HG03060 (cell line): Measurements from ENCODE around the gene INF2.

ENCODE experiments used
- ATAC-seq: cut with Tn5 transposase; IDR thresholded peaks from one replicate; pipeline ENCODE4 v1.9.1; 2021; ENCODE audit warnings: low read depth, moderate number of reproducible peaks; ENCODE audit not compliant: unreplicated experiment

The INF2 gene

DNA sequence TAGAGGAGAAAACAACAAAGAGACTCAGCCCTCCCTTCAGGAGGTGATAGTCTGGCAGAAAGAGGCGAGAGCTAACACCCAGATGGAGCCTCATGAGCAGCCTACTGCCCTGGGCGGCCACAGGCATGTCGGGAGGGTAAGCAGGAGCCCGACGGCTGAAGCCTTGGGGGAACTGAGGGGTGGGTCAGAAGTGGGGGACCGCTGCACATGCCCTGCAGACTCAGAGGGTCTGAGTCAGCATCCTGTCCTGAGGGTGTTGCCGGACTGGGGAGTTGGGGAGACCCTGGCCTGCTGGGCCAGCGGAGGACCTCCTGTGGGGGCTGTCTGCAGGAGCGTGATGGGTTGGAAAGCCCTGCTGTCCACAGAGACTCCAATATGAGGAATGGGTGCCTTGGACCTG lies 15.9 kb upstream of the INF2 start:
- no peak for ATAC-seq

DNA sequence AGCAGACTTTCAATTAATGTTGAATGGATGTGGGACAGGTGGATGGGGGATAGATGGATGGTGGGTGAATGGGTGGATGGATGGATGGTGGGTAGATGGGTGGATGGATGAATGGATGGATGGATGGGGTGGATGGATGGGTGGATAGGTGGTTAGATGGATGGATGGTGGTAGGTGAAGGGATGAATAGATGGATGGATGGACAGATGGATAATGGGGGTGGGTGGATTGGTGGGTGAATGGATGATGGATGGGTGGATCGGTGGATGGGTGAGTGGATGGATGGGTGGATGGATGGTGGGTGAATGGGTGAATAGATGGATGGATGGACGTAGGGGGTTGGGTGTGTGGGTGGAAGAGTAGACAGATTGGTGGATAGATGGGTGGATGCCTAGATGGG lies 14.0 kb upstream of the INF2 start:
- ATAC-seq = no peak

DNA sequence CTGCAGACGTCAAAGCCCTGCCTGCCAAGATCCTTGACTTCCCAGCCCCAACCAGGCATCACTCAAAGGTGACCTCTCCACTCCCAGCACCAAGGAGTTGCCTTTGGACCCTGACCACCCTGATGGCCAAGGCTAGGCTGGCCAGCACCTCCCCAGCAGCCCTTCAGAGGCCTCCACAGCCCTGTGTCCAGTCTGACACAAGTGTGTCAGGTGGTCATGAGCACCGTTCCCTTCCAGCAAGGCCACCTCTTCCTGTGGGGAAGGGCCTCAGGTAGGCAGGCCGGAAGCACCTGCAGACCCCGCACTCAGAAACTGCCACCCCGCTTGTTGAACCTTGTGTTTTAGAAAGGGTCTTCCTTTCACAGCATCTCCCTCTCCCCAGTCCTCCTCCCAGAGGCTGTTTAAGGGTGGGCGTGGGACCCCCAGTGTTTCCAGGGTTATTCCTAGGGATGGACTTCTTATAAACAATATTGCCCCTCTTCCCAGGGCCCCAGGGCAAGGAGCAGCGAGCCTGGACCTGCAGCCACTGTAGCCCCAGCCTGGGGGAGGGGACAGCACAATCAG lies 13.2 kb upstream of the INF2 start:
- ATAC-seq = no peak

DNA sequence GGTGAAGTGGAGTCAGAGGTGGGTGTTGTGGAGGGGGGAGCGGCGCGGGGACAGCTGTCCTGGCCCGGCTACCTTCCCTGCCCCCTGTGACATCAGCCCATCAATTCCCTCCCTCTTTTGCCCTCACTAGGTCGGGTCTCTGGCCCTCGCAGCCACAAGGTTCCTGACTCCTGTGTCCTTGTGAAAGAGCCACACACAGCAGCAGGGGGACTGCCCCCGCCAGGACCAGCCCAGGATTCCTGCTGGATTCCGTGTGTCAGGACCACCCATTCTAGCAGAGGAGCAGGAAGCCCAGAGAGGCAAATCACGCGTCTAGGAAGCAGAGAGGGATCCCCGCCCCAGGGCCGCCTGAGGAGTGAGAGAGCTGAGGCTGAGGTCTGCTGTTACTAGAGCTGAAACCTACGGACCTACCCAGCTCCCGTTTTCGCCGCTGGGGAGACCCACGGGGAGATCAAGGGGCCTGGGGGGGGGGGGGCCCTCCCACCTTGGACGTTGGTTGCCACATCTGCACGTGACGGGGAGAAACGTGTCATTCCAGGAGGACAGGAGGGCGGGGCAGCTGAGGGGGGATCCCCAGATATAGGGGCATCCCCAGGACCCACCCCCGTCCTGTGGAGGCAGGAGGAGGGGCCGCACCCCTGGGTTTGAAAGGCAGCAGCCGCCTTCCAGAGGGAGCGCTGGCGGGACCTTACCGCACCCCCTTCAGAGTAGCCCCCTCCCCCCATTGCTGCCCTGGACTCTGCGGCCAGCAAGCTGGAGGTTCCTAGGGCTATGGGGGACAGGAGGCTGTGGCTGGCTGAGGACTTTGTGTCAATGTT lies 12.5 kb upstream of the INF2 start:
- ATAC-seq = no peak

DNA sequence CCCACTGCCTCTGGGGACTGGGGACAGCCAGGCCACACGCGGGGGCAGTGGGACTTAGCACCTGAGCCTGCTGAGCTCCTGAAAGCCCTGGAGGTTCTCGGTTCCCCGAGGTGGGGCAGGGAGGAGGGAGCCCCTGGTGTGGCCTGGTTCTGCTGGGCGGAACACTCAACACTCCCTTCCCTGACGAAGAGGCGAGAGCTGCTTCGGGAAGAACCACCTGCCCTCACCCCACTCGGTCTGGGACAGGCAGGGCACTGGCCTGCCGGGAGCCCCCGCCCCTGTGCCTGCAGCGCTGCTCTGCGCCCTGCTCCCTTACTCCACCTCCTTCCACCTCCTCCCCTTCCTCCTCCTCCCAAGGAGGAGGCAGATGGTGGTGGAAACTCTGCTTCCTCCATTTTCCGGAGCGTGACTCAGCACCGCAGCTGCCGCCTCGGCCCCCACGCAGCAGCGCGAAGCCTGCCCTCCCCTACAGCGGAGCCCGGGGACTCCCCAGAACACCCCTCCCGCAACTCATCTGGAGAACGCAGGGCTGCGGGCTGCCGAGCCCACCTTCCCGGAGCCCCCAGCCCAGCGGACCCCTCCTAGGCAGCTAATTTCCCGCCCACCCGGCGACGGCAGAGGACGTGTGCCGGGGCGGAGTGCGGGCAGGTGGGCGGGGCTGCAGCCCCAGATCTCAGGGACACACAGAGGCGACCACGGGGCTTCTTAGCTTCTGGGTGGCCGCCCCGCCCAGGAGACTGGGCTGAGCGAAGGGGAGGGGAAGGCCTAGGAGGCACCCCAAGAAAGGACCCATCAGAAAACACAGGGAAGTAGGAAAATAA lies 11.7 kb upstream of the INF2 start:
- ATAC-seq = no peak

DNA sequence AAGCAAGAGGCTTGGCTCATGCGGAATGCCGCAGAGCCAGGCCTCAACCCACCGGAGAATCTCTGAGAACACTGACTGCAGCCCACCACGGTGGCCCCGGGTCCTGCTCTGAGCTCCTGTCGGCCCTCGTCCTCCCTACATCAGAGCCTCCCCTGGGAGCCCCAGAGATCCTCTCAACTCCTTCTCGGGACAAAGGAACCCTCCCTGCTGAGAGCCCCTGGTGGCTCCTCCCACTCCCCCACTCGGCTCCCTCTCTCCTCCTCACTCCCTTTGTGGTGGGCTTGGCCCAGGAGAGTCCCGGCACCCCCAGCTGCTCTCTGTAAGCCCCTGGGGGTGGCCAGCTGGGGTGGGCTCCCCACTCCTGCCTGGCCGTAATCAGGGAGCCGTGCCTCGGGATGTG lies 11.1 kb upstream of the INF2 start:
- ATAC-seq = no peak

DNA sequence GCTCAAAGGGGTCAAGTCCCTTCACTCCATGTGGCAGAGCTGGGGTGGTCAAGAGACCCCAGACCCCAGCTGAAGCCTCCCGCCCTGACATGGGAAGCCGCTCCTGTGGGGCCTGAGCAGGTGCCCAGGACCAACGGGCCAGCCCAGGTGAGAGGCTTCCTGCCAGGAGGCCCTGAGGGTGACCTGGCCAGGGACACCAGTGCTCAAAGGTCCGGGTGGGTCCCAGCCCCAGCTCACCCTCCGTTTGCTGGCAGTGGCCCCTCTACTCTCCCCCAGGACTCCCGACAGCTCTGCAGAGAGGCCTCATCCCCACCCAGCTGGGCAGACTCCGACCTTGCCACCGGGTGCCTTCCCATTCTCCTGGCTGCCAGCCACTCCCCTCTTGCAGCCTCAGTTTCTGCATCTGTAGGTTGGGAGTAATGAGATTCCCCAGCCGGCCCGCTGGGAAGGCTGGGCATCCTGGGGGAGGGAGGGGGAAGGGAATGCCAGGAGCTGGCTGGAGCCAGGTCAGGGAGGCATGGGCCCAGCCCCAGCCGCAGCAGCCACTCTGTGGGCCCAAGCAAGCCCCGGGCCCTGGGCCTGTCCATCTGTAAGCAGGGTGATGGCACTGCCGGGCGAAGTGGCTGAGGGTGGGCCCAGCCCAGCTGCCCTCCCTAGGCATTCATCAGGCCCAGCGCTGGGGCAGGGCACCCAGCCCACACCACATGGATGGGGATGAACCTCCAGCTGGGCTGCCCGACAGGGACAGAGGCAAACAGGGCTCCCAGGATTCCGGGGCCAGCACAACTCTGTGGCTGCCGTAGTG lies 10.3 kb upstream of the INF2 start:
- ATAC-seq = no peak

DNA sequence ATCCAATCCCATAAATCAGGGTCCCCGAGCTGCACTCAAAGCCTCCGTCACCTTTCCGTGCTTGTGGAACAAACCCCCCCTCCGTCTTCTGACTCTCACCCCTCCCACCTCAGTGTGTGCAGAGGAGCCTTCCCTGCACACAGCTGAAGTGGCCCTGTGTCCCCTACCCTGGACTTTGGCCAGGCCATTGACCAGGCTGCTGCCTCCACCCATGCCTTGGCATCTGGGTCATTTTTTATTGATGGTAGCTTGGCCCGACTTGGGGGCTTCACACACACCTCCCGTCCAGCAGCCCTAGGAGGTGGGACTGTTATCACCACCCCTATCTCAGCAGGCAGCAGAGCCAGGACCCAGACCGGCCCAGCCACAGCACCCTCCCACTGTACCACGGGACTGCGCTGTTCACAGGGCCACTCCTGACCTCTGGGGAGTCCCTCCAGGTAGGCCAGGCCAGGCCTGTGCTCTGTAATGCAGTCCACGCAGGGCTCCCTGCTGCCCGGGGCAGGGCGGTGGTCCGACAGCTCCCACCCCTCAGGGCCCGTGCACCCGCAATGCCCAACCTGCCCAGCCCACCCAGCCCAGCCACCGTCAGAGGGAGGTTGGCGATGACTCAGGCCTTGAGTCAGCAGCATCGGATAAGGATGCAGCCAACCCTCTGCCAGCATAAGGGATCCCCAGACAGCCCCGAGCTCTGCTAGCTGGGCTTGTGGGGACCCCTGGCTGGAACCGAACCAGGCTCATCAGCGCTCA lies 9.2 kb upstream of the INF2 start:
- no peak for ATAC-seq

DNA sequence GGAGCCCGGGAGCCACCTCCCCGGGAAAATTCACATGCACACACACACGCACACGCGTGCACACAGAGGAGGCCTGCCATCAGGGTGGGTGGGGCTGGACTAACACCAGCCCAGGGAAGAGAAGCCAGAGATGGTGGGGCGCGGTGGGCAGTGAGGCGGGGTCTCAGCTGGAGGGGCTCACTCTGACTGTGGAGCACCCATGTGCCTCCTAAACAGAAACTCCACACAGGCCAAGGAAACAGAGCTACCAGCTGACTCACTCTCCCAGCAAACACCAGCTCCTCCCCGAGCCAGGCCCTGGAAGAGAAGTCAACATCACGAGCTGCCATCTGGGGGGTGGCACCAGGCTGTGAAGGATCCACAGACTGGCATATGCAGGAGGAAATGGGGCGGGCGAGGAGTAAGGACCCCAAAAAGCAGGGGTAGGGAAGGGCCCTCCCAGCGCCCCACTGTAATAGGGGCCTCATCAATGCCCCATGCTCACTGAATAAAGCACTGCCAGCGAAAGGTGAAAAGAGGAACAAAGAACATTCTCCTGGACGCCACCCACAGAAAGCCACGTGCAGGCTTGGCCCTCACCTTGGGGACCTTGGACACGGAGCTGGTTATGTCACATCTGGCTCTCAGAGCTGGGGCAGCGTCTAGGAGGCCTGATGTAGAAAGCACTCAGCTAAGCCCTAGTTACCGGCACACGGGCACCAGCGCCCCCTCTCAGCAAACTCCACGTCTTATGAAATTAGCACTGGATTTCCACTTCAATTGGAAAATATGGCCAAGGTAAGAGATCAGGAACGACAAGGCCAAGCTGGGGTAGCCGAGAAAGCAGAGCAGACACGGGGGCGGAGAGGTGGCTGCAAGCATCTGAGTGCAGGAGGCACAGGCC lies 8.4 kb upstream of the INF2 start:
- peak; percentile 40 for ATAC-seq

DNA sequence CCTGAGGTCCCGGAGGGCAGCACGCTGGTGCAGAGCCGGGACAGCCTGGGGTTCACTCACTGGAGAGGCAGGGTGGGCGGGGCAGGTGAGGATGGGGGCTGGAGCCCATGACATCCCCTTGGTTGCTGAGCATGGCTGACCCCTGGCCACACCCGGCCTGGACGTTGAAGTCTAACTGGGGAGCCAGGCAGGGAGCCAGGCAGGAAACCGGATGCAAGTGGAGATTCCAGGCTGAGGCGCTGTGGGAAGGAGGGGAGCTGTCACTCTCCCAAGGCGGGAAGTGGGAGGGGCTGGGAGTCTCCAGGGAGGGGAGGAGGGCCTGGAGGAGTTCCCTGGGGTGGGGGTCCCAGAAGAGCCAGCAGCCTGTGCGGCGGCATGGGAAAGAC lies 7.7 kb upstream of the INF2 start:
- ATAC-seq = no peak

DNA sequence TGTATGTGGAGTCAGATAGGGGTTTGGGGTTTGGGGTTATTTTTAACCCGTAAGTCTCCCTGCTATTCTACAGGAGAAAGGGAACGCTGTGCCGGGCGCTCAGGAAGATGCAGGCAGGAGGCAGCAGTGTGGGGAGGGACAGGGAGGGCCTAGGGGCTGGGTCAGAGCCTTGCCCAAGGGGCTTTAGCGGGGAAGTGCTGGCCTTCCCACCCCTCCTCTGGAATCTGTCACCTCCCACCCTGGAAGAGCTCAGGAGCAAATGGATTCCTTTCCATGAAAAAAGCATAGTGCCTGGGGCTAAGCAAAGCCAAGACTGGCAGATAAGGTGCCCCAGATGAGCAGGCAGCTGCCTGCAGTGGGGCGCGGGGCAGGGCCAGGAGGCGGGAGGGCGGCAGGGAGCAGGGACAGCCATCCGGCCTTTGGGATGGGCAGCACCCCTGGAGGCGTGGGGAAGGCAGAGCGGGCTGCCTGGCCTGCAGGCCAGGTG lies 7.3 kb upstream of the INF2 start:
- no peak for ATAC-seq

DNA sequence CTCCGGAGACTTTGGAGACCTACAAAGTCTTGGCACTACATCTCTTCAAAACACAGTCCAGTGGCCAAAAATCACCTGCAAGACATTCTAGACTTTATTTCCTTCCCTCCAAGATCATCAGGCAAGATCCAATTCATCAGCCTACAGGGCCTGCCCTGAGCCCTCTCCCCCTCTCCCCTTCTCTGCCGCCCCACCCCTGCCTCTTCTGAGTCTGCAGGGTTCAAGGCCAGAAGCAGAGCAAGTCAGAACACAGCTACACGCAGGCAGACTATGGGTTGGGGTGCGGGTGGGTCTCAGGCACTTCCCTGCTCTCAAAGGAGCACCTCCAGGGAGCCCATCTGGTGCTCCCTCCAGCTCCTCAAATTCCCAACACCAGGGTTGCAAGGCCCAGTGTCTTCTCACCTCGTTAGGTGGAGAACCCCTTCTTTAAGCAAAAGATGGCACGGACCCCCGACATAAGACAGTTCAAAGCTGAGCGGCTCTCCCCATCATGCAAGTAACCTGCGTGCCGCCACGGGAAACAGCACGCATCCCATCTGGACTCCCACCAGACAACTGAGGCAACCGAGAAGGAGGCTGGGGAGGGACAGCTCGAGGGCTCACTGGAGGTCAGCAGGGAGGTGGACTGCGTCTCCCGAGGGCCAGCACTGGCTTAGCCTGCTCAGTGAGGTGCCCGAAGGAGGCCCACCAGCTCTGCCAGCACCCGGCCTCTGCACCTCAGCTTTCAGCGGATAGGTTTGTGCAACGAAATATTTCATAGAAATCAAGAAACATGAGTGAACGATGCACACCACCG lies 5.6 kb upstream of the INF2 start:
- no peak for ATAC-seq

DNA sequence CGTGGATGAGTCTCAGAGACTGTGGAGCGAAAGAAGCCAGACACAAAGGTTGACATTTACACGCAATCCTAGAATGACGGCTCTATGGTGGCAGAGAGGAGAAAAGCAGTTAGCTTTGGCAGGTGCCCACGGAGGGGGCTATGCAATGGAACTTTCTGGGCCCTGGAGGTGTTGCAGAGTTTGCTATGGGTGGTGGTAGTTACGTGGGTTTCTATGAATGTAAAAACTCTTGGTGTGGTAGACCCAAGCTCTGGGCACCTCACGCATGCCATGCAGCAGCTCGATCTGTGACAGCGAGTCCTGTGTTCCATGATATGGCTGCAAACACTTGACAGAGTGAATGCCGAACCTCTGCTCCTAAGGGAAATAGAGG lies 5.0 kb upstream of the INF2 start:
- ATAC-seq = no peak

DNA sequence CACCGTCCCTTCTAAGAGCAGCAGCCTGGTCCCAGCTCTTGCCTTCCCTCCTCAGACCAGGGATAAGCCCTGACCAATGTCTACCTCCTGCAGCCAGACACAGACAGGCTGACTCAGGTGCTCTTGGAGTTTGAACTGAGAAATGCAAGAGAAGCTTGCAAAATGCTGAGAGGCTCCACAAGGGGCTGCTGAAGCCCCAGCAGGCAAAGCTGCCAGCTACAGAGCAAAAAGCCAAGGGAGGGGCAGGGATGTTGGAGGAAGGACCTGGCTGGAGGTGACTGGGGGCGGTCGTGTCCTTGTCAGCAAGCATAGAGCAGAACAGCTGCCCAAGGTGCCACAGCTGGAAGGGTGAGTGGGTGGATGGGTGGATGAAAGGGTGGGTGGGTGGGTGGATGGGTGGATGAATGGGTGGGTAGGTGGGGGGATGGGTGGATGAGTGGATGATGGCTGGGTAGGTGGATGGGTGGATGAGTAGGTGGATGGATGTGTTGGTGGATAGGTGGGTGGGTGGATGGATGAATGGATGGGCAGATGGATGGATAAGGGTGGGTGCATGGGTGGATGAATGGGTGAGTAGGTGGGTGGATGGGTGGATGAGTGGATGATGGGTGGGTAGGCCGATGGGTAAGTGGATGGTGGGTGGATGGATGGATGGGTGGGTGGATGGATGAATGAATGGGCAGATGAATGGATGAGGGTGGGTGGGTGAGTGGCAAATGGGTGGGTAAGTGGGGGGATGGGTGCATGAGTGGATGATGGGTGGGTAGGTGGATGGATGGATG lies 4.0 kb upstream of the INF2 start:
- ATAC-seq = no peak

DNA sequence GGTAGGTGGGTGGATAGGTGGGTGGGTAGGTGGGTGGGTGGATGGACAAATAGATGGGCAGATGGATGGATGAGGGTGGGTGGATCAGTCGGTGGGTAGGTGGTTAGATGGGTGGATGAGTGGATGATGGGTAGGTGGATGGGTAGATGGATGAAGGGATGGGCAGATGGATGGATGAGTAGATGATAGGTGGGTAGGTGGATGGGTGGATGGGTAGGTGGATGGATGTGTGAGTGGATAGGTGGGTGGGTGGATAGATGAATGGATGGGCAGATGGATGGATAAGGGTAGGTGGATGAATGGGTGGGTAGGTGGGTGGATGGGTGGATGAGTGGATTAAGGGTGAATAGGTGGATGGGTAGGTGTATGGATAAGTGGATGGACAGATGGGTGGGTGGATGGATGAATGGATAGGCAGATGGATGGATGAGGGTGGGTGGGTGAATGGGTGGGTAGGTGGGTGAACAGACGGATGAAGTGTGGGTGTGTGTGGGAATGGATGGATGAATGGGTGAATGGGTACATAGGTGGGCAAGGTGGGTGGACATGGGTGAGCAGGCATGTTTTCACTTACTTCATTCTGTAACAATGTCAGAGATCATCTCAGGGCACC lies 3.3 kb upstream of the INF2 start:
- ATAC-seq = no peak

DNA sequence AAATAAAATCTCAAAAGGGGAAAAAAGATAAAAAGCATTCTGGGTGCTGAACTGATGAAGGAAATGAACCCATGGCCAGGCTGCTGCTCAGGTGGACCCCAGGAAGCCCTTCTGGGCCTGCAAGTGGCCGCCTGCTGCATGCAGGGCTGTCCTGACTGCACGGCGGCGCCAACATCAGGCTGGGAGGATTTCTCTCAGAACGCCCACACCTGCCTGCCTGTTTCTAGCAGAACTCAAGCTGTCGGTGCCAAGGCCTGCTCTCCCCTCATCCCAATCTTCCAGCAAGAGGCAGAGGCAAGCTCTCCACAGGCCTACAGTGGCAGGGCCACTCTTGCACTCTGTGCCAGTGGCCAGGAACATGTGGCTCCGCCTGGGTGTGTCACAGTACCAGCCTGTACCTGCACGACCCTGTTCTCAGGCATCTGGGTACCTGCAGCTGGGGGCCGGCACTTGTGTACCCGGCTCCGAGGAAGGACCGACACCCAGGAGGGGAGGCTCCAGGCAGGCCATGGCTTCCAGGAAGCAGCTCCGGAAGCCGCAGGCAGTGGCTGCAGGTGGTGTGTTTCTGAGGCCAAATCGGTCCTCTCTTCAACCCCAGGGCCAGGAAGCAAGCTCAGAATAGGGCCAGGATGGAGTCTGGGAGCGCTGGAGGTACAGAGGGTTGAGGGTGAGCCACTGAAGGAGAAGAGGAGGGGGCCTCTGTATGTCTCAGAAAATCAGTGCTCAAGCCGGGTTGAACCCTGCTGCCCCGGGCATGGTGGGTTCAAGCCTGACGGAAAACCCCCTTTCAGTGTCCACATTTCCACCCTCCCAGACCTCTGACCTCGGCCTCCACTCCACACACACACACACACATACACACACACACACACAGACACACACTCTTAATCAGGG lies 2.5 kb upstream of the INF2 start:
- no peak for ATAC-seq
